ENCODE measurements around the gene CIAO2A. TPM values are rescaled to one million over a fixed set of nuclear protein-coding genes. Genes with fewer than 3 reads are reported as not detected.

The CIAO2A gene
- total RNA-seq, 3 donors from 2014 or later = 42.6 to 71.8 (median 50.9) TPM

DNA sequence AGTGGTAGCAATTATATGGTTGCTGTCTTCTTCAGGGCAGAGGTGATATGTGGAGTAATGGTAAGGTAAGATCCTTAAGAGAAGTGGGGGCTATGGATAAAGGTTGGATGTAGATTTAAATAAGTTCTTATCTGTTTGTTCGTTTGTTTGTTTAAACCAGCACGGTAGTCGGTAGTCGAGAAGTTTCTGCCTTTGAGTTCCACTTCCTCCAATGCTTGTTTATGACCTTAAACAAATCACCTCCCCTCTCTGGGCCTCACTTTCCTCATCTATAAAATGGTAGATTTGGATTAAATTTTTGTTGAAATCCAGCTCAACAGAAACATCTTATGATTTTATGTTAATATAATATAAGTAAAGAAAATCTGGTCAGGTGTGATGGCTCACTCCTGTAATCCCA is 59.1 kb downstream of the CIAO2A start:
- no peak for TF ChIP-seq POLR2A (IDR thresholded peaks at IDR 0.05)
- no peak for TF ChIP-seq POLR2AphosphoS5 (IDR thresholded peaks at IDR 0.05)
- TF ChIP-seq, protein P1, sequence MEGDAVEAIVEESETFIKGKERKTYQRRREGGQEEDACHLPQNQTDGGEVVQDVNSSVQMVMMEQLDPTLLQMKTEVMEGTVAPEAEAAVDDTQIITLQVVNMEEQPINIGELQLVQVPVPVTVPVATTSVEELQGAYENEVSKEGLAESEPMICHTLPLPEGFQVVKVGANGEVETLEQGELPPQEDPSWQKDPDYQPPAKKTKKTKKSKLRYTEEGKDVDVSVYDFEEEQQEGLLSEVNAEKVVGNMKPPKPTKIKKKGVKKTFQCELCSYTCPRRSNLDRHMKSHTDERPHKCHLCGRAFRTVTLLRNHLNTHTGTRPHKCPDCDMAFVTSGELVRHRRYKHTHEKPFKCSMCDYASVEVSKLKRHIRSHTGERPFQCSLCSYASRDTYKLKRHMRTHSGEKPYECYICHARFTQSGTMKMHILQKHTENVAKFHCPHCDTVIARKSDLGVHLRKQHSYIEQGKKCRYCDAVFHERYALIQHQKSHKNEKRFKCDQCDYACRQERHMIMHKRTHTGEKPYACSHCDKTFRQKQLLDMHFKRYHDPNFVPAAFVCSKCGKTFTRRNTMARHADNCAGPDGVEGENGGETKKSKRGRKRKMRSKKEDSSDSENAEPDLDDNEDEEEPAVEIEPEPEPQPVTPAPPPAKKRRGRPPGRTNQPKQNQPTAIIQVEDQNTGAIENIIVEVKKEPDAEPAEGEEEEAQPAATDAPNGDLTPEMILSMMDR (IDR thresholded peaks at IDR 0.05) = no peak
- intact Hi-C loops (cut with DNase I; ENCODE audit: low total_unique reads) = no loop called here
- Histone ChIP-seq H3K4me3 (no peak overlapping the region), H3K9me3 (no peaks in the 10 kb centered on the region), H3K4me1 (no peaks in the 10 kb centered on the region), H3K27me3 (no peaks in the 10 kb centered on the region), H3K27ac (no peak overlapping the region), H3K36me3 (no peaks in the 10 kb centered on the region)
- DNase-seq (ENCODE audit: low spot score in 2 of 2) = no peak

GRCh38 chr15:64032329-64032728 is 61.3 kb downstream of the CIAO2A start:
- Histone ChIP-seq H3K4me1 (no peaks in the 10 kb centered on the region), H3K9me3 (no peaks in the 10 kb centered on the region), H3K27me3 (no peaks in the 10 kb centered on the region), H3K27ac (no peak overlapping the region), H3K36me3 (no peaks in the 10 kb centered on the region), H3K4me3 (no peak overlapping the region)
- no peak for DNase-seq (ENCODE audit: low spot score in 2 of 2)
- TF ChIP-seq, protein P1 (IDR thresholded peaks at IDR 0.05) = no peak
- TF ChIP-seq POLR2A (IDR thresholded peaks at IDR 0.05) (no peak), POLR2AphosphoS5 (IDR thresholded peaks at IDR 0.05) (no peak)
- intact Hi-C loops (cut with DNase I; ENCODE audit: low total_unique reads) = no loop called here

DNA sequence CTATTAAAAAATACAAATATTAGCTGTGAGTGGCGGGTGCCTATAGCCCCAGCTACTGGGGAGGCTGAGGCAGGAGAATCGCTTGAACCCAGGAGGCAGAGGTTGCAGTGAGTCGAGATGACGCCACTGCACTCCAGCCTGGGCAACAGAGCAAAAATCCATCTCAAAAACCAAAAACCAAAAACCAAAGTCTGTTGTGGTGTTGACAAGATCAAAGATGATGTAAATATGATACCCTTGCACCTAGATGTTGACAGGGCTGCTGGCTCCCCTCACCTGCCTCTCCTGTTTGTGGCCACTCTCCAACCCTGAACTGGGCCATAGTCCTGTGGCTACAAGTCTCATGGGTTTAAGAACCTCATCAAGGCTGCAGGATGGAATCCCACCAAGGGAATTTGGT is 63.5 kb downstream of the CIAO2A start:
- Histone ChIP-seq H3K9me3 (no peaks in the 10 kb centered on the region), H3K4me3 (no peak overlapping the region), H3K27ac (no peak overlapping the region), H3K27me3 (no peaks in the 10 kb centered on the region), H3K36me3 (no peaks in the 10 kb centered on the region), H3K4me1 (no peaks in the 10 kb centered on the region)
- TF ChIP-seq POLR2AphosphoS5 (IDR thresholded peaks at IDR 0.05) = no peak
- TF ChIP-seq, protein P1 (IDR thresholded peaks at IDR 0.05) = no peak
- TF ChIP-seq POLR2A (IDR thresholded peaks at IDR 0.05) = no peak
- no peak for DNase-seq (ENCODE audit: low spot score in 2 of 2)
- intact Hi-C loops (cut with DNase I; ENCODE audit: low total_unique reads) = no loop called here

DNA sequence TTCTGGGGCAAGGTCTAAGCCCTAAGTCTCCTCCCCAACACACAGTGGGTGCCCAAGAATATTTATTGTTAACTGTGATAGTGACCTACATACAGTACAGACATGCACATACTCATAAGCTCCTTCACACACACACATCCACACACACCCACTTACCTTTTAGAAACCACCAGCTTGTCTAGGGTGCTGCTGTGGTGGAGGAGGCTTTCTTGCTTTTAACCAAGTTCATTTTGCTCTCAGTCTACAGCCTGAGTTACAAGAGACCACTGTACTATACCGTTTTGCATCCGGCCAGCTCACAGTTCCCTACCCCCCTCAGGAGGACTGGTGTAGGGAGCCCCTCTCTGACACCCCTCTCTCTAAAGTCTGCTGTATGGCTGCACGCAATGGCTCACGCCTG is 64.0 kb downstream of the CIAO2A start:
- Histone ChIP-seq H3K4me3 (no peak overlapping the region), H3K36me3 (no peaks in the 10 kb centered on the region), H3K27me3 (no peaks in the 10 kb centered on the region), H3K4me1 (no peaks in the 10 kb centered on the region), H3K27ac (no peak overlapping the region), H3K9me3 (no peaks in the 10 kb centered on the region)
- TF ChIP-seq, protein P1 (IDR thresholded peaks at IDR 0.05) = no peak
- no peak for TF ChIP-seq POLR2A (IDR thresholded peaks at IDR 0.05)
- TF ChIP-seq POLR2AphosphoS5 (IDR thresholded peaks at IDR 0.05) = no peak
- intact Hi-C loops (cut with DNase I; ENCODE audit: low total_unique reads) = no loop called here
- no peak for DNase-seq (ENCODE audit: low spot score in 2 of 2)

DNA sequence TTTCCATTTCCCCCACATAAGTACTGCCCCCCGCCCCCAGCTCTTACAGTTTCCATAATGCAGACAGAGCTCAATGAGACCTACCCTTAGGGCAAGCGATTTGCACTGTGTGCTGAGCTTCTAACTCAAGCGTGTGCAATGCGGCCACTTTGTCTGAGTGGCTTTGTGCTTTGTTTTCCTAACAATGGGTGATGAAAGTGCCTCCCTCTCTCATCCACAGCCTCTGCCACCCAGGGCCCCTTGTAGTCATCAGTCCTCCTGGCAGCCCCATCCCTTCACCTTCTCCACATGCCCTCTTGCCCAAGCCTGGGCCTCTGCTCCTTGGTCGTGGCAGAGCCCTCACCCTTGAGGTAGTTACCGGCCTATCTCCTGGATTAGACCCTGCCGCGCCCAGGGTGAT is 64.5 kb downstream of the CIAO2A start:
- intact Hi-C loops (cut with DNase I; ENCODE audit: low total_unique reads) = no loop called here
- DNase-seq (ENCODE audit: low spot score in 2 of 2) = no peak

More for the DNA sequence above, 64.5 kb downstream of the CIAO2A start:
- Histone ChIP-seq H3K4me3 (no peak overlapping the region), H3K27ac (no peak overlapping the region), H3K9me3 (no peaks in the 10 kb centered on the region), H3K27me3 (no peaks in the 10 kb centered on the region), H3K4me1 (no peaks in the 10 kb centered on the region), H3K36me3 (no peaks in the 10 kb centered on the region)
- no peak for TF ChIP-seq POLR2A (IDR thresholded peaks at IDR 0.05)
- TF ChIP-seq POLR2AphosphoS5 (IDR thresholded peaks at IDR 0.05) = no peak
- TF ChIP-seq, protein P1 (IDR thresholded peaks at IDR 0.05) = no peak
